Measurements from ENCODE around the gene DICER1. TPM values are rescaled to one million over a fixed set of nuclear protein-coding genes. Genes with fewer than 3 reads are reported as not detected.

DICER1 gene
- total RNA-seq, 1 donor: 61.3 TPM

DNA sequence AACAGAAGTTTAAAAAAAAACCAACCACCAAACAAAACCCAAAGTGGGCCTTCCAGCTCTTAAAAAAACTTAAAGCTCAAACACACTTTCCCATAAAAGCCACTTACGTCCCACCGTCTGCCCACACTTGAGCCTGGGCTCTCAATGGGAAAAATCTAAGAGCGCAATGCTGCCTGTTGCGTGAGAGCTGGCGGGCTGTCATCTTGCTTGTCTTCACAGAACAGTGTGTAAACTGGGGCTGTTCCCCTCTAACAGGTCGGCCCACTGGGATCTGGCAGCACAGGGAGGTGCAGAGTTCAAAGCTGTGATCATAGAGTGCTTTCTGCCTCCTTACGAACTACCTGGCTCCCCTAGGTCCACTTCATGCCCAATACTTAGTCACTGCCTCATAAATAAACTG, 80.0 kb downstream of the DICER1 start:
- no peak for TF ChIP-seq CTCF (IDR thresholded peaks at IDR 0.05; ENCODE audit: insufficient read depth, low read depth, low read length)
- no peak overlapping the region for H3K4me3 ChIP-seq (ENCODE audit: low read depth, low read length)
- DNase-seq (ENCODE audit: low read depth): no peak

- no peak for DNase-seq (ENCODE audit: low read depth)
- no peak overlapping the region for H3K4me3 ChIP-seq (ENCODE audit: low read depth, low read length)
- no peak for TF ChIP-seq CTCF (IDR thresholded peaks at IDR 0.05; ENCODE audit: insufficient read depth, low read depth, low read length)
Observed at GRCh38 chr14:95075789-95076188, 81.5 kb downstream of the DICER1 start.

GRCh38 chr14:95073947-95074346, 83.4 kb downstream of the DICER1 start:
- no peak overlapping the region for H3K4me3 ChIP-seq (ENCODE audit: low read depth, low read length)
- DNase-seq (ENCODE audit: low read depth): no peak
- no peak for TF ChIP-seq CTCF (IDR thresholded peaks at IDR 0.05; ENCODE audit: insufficient read depth, low read depth, low read length)

DNA sequence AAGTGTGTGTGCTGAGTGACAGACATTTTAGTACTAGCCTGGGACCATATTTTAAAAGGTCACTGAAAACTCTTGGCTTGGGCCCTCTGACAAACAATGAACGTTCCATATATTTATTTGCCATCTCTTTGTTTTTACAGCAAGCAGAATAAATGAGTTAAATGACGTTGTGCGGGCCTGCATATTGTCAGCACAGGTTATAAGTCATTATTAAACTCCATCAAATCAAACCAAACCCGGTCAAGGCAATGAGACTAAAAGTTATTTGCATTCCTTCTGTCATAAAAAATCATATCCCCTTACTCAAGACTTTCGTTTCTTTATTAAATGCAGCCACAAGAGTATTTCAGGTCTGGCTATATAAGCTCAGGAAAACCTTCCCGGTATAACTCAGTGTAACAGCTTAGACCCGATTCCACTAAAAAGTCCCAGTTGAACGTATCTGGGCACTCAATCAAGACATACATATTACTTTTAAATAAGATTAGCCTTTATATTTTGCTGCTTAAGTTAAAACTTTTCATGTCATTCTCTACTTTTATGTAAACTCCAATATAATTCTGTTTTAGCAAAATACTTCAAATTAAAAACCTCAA, 84.9 kb downstream of the DICER1 start:
- H3K4me3 ChIP-seq (ENCODE audit: low read depth, low read length): no peak overlapping the region

GRCh38 chr14:95071649-95072280, 85.6 kb downstream of the DICER1 start:
- TF ChIP-seq CTCF (IDR thresholded peaks at IDR 0.05; ENCODE audit: insufficient read depth, low read depth, low read length): no peak
- H3K4me3 ChIP-seq (ENCODE audit: low read depth, low read length): no peak overlapping the region
- no peak for DNase-seq (ENCODE audit: low read depth)

More for the DNA sequence above, 84.9 kb downstream of the DICER1 start:
- TF ChIP-seq CTCF (IDR thresholded peaks at IDR 0.05; ENCODE audit: insufficient read depth, low read depth, low read length): no peak
- no peak for DNase-seq (ENCODE audit: low read depth)

DNA sequence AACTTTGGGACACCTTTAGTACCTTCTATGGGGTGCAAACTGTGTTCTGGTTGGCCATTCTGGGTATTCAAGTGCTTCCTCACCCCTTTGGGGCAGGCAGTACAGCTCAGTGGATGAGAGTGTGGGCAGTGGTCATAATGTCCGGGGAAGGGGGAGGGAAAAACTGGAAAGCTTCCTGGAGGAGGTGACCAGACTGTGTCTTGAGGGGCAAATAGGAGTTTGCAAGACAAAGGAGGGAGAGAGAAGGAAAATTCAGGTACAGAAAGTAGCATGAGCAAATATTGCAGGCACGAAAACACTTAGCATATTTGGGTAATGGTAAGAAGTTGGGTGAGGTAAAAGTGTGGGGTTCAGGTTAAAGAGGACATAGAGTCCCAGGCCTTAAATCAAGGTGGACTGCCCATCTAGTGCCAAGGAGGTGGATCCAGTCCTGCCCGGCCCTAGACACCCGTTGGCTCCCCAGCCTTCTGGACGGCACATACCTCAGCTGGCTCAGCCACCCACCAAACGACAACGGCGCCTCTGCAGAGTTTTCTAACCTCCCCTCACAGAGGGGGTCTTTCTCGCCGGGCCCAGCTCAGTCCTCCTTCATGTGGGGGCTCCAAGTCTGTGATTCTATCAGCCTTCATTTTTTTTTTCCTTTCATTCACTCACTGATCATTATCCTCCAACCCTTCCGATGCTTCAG, 86.4 kb downstream of the DICER1 start:
- no peak overlapping the region for H3K4me3 ChIP-seq (ENCODE audit: low read depth, low read length)
- no peak for TF ChIP-seq CTCF (IDR thresholded peaks at IDR 0.05; ENCODE audit: insufficient read depth, low read depth, low read length)
- no peak for DNase-seq (ENCODE audit: low read depth)
